CD4-positive, alpha-beta T cell treated with Interleukin-2 at 100 ng/mL for 4 hours (primary cell): ENCODE measurements around the gene CYP3A7.
"Not testable (repeated sequence)": the region's sequence is repeated elsewhere in the genome, so short reads cannot be mapped to it uniquely, and the experiment has no call there.

Experiments used
- DNase-seq: peaks from one replicate; pipeline ENCODE4 v3.0.0-alpha.2; 2020; ENCODE audit warnings: low spot score

CYP3A7 gene

GRCh38 chr7:99667179-99667578 lies 67.8 kb downstream of the CYP3A7 start:
- DNase-seq: no peak

GRCh38 chr7:99666013-99666395 lies 69.0 kb downstream of the CYP3A7 start:
- no peak for DNase-seq

GRCh38 chr7:99665312-99666012 lies 69.5 kb downstream of the CYP3A7 start:
- DNase-seq: no peak

GRCh38 chr7:99657879-99658278 lies 77.1 kb downstream of the CYP3A7 start:
- not testable (repeated sequence) for DNase-seq
